GM12891 (cell line): ENCODE data around the gene ADRB1.

Experiments used
- POLR2A ChIP-seq: IDR thresholded peaks from 2 replicates; pipeline ENCODE4 v1.6.1; 2011; ENCODE audit warnings: low read depth, low read length, control low read depth
- POLR2AphosphoS5 ChIP-seq: IDR thresholded peaks from 2 replicates; pipeline ENCODE4 v1.6.1; 2011; ENCODE audit warnings: low read depth, low read length, control low read depth

- TF ChIP-seq POLR2AphosphoS5 (no peak), POLR2A (no peak)
Measured at GRCh38 chr10:114012650-114013049, 31.0 kb upstream of the ADRB1 start.
